CD4-positive, alpha-beta T cell treated with Interleukin-17A for 4 hours (primary cell): ENCODE data around the gene TTF1.

Source experiments
- DNase-seq: peaks from one replicate; pipeline ENCODE4 v3.0.0-alpha.2; 2020; ENCODE audit warnings: mixed read lengths

Gene TTF1, protein sequence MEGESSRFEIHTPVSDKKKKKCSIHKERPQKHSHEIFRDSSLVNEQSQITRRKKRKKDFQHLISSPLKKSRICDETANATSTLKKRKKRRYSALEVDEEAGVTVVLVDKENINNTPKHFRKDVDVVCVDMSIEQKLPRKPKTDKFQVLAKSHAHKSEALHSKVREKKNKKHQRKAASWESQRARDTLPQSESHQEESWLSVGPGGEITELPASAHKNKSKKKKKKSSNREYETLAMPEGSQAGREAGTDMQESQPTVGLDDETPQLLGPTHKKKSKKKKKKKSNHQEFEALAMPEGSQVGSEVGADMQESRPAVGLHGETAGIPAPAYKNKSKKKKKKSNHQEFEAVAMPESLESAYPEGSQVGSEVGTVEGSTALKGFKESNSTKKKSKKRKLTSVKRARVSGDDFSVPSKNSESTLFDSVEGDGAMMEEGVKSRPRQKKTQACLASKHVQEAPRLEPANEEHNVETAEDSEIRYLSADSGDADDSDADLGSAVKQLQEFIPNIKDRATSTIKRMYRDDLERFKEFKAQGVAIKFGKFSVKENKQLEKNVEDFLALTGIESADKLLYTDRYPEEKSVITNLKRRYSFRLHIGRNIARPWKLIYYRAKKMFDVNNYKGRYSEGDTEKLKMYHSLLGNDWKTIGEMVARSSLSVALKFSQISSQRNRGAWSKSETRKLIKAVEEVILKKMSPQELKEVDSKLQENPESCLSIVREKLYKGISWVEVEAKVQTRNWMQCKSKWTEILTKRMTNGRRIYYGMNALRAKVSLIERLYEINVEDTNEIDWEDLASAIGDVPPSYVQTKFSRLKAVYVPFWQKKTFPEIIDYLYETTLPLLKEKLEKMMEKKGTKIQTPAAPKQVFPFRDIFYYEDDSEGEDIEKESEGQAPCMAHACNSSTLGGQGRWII

DNA sequence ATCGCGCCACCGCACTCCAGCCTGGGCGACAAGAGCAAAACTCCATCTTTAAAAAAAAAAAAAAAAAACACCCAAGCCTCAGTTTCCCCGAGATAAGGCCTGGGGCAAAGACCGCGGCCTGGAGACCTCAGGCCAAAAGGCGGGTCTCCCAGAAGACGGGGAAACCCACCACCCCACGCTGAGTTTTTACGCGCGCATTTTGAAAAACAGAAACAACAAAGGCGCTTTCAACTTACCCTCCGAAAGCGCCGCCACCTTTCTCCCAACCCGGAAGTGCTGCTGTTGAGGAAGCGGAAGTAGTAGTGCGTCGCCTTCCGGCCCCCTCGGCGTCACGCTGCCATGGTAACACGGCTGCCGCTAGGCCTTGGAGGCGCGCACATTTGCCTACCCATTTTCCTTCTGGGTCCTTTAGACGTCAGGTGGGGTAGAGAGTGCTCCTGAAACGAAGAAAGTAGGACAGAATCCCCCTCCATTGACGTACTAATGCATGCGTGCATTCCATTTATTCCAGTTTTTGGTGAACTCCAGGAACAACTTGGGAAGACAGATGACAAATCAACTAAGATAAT, at the start of gene TTF1:
Gene TTF1, minus strand, starts transcription at position 287 of the 569 bp plus-strand sequence. CDS start 4,019 bp downstream, outside the sequence.
- peak; percentile 96 for DNase-seq

DNA sequence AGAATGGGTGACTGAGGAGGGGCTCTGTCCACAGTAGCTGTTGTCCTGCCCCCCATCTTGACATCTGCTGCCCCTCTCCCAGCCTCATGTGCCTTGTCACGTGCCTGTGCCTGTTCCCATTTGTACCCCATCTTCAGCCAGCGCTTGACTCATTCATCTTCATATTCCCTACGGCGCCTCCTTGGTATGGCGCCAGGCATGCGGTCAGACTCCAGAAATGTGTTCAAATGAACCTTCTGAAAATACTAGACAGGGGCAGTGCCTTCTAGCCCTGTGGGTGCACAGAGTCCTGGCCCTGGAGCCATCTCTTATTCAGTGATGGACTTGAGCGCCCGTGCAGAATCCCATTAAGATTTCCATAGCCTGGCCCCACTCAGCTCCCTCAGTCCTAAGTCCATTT, 49.6 kb upstream of the TTF1 start:
- DNase-seq: no peak

DNA sequence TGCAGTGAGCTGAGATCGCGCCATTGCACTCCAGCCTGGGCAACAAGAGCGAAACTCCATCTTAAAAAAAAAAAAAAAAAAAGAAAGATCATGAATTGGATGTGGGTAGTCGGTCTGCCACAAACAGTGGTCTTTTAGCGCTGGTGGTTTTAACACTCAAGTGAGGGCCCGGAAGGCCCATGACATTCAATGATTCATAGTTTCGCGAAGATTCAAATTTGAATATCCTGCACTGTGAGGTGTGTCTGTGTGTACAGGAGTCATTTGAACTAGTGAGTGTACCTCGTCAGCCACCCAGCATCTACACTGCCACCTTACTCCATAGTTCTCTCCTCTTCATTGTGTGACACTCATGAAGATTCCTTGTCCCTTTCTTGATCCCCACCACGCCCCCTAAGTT, 44.6 kb upstream of the TTF1 start:
- DNase-seq: no peak

DNA sequence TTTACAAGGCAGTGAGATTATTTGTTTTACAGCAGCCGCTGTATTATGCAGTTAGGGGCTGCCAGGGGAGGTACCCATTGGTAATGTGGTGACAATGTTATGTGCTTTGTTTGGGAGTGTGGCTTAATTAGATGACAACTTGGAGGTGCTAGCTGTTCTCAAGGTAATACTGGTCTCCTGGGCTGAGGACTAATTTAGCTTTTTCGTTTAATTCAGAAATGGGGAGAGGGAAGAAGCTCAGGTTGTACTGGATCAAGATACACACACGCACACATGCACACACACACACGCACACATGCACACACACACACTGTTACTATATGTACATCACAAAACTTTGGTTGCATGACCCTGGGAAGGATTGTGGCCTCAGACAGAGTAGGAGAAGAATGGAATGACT, 41.3 kb upstream of the TTF1 start:
- DNase-seq: no peak

DNA sequence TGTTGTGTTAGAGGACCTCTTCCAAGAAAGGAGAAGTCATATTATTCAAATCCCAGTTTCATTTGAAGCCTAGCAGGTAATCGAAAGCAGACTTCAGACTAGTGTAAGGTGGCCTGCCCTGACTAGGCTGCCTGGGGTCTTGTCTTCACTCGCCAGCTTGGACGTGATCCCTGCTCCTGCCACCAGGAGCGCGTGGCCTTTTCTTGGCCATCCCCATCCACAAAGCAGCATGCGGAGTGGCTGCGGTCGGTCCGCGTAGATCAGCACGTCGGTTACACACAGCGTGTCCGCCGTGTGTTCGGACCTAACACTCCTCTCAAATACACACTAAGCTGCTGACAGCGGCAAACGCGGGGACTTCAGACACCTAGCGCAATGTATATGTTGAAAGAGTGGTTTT, 40.7 kb upstream of the TTF1 start:
- no peak for DNase-seq

DNA sequence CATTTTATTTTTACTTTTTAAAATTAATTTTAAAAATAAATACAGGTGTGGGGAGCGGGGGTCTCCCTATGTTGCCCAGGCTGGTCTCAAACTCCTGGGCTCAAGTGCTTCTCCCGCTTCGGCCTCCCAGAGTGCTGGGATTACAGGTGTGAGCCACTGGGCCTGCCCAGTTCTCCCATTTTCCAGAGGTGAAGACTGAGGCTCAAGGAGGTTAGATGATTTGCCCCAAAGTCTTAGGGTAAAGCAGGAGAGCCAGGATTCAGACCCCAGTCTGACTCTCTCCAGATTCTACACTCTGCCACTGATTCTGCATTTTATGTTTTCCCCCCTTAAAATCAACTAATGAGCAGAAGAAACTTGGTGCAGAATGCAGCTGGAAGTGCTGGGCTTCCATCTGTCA, 40.2 kb upstream of the TTF1 start:
- DNase-seq: no peak

DNA sequence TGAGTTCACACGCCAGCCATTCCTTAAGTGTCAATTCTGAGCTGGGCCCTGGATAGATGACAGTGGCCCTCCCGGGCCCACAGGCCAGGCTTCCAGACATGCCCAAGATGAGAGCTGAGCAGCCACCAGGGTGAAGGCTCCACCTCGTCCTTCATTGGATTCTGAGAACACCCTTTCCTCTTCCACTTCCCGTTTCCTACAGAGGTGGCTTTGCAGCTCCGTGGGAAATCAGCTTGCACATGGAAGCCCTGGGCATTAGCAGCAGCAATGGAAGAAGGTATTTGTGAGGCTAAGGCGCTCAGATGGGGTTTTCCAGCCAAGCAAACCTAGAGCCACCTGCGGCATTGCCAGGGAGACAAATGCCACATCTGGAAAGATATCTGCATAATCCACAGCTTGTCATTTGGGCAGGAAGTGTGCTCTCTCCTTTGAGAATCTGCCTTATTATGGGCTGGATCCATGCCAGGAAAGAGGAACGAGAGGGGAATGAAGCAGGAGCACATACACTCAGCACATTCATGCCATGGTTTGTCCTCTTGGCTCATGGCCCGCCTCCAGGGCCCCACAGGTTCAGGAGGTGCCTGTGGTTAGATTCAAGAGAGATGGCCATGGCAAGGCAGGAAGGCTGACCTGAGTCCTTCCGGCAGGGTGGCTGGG, 37.4 kb upstream of the TTF1 start:
- DNase-seq: no peak

DNA sequence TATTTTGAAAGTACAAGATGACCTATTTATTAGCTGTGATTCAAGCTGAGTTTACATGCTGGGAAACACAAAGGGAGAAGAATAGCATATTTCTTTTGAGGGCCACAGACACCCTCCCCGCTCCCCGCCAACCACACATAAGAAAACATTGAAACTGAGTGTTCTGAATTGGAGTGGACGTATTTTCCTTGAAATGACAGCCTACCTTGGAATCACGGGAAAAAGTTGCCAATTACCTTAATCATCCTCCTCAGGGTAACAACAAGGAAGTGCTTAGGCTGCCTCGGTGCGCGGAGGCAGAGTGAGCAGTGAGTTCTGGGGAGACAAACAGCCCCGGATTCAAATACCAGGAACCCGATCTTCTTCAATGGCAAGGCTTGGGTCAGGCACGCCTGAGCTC, 34.8 kb upstream of the TTF1 start:
- DNase-seq: no peak

DNA sequence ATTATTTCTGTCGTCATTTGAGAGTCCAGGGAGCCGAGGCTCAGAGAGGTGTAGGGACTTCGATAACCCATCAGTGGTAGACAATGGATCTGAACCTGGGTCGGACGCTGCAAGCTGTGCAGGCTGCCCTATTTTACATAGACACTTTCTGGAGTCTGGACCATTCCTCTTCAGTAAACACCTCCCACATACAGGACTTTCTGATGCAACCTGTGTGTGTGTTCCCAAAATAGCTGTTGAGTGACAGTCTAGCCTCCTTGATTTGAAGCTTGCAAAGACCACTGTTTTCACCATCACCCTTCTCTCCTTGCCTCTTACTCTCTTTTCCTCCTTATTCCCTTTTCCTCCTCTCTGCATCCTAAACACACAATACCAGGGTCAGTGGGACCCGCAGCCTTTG, 34.1 kb upstream of the TTF1 start:
- no peak for DNase-seq

DNA sequence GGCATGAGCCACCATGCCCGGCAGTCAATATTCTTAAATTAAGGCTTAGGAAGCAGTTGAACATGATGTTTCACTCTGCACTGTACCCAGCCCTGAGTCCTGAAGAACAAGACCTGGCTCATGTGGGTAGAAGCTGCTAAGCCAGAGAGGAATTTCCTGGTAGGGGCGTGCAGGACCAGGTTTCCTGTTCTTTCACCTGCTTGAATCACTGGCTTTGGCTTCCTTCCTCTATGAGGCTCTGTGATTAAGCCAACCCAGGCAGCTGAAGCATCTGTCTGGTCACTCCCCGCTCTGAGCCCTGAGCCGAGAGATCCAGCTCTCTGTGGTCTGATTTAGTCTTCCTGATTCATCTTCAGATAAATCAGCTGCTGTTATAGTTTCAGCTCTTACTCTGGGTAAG, 32.5 kb upstream of the TTF1 start:
- no peak for DNase-seq

DNA sequence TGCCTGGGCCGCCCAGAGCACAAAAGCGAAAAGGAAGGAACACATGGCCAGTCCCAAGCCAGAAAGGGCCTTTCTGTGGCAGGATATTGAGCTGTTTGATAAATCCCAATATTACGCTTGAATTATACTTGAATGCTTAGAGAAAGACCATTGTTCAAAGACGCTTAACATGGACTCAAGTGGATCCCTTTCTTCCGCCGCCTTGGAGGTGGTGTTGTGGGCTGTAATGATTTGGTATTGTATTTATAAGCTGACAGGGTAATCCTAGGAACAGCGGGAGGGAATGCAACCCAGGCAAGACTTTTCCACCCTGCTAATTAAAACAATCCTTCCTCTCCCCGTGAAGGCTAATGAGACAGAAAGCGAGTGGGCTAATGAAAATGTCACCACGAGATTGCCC, 28.2 kb upstream of the TTF1 start:
- no peak for DNase-seq

DNA sequence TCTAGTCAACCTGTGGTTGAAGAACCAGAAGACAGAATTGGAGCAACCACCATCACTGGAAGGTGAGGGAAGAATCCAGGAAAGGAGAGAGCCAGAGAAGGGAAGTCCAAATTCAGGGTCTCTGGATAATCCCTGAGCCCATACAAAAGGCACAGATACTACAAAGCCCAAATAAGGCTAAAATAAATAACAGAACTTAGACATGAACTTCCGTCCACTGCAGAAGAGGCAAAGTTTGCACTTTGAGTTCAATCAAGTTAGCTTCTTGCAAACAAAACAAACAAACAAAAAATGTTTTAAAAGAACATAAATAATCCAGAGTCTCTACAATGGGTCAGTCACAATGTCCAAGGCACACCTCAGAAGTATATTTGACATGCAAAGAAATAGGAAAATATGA, 24.4 kb upstream of the TTF1 start:
- DNase-seq: no peak

DNA sequence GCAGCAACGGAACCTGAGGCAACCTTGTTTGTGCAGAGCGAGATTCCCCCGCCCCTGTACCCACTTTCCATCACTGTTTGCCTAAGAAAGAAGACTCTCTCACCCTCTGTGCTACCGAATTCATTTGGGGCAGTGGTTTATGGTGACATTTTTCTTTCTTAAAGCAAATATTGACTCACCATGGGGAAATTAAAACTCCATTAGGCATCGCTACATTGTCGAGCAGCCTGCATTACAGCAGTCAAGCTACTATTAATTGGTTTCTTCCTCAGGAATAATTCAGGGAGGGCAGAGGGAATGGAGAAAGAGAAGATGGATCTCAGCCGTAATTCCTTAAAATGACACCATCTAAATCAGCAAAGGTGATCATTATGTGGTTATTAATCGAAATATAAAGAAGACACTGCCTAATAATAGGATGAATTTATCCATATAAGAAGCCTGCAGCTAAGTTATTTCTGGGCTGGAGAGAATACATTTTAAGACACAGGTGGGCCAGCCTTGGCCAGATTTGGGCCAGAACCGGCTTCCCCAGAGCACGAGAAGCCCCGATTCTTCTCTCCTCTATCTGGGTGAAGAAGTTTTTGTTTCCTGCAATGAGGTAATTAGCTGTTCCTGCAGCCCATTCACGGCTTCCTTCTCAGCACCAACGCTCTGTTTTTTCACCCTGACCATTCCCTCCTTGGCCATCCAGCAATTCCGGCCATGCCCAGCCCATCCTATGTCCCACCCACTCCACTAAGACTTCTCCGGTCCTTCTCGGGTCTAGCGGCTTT, 20.2 kb upstream of the TTF1 start:
- no peak for DNase-seq

DNA sequence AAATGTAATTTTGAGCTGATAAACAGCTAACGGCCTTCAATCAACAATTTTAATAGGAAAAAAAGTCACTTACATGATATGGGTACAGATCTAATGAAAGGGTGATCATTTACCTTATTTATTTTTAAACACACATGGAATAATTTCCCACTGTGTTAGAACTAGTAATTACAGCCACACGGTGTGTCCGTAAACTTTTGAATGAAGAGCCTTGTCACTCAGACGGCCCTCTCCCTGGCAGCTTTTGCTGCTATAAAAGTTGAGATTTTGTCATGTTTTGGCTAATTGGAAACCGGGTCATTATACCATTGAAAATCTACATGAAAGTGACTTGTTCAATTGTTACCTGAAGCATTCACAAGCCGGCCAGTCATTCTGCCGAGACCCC, 19.0 kb upstream of the TTF1 start:
- DNase-seq: no peak

DNA sequence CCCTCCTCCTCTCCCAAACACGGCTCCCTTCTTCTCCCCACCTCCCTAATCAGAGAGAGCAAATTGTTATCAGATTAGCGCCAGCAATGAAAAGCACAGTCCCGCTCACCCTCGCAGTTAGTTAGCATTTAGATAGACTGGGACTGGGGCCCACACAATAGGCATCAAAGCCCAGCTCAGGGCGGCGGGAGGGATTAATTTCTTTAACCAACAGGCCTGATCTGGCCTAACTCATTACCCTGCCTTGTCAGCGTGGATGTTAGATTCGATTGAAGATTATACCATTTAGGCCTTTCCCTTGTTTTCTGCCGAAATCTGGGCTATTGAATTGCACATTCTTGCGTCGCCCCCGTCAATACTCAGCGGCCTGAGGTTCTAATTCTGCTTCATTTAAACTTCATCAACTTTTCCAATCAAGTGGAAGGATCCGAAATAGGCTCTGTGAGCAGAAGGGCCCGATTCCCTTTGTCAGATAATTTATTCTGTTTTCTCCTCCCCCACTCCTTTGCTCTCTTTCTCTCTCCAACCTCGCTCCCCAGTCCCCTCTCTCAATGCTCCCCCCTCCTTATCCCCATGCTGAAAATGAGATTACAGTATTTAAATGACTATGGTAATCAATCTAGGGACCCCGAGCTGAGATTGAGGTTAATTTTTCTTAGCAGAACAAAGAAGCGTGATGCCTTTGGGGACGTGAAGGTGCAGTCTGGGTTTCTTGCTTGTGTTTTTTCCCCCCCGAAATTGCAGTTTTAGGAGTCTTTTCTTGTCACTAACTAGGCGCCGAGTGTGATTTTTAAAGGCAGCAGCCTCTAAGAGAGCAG, 18.4 kb upstream of the TTF1 start:
- no peak for DNase-seq

DNA sequence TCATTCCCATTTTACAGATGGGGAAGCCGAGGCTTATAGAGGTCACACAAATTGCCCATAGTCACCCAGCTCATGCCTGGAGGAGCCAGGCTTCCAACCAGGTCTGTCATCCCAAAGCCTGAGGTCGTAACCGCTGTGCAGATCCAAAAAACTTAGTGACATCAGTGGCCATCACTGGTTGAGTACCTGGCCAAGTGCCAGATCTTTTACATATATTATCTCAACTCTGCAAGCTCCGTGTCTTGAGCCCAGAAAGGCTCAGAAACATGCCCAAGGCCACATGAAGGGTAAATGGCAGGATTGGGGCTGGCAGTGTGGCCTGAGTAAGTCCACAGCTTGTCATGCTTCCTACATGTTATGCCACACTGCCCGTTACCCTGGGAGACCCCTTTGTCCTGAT, 16.9 kb upstream of the TTF1 start:
- no peak for DNase-seq

DNA sequence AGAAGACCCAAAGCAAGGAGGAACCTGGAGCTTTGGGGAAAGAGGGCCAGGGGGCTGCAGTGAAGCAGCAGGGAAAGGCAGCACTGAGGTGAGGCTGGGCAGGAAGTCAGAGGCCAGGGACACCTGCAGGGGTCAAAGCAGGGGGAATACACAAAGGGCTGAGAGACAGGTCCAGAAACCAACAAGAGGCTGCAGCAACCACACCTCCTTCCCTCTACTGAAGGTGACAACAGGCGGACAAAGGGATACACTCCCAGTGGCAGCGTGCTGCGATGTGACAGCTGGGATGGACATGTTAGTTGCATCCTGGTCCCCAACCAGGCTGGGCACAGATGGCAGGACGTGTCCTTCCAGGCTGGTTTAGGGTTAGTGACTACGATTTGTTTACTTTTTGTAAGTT, 15.9 kb upstream of the TTF1 start:
- DNase-seq: no peak

DNA sequence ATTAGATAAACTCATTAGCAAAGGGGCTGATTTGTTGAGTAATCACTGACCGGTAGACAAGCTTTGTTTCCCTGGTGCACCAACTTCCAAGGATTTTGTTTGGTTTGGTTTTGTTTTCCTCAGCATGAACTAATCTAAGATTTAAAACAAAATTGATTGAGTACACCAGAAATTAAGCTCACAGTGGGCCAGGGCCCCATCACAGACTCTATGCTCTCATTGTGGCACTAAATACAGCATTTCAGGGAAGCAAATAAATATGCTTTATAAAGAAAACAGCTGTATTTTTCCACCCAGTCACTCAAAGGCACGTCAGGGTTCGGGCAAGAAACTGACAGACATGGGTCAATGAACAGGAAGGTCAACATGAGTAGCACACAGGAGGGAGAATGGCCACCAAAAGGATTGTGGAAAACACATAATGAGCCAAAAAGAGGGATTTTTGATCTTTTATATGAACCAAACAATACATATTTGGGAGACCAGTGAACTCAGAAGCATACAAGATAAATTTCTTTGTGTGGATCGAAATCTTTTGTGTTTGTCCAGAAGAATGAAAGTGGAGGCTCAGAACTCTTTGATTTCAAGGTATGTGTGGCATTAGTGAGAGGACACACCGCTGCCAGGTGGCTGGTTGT, 12.2 kb upstream of the TTF1 start:
- no peak for DNase-seq

DNA sequence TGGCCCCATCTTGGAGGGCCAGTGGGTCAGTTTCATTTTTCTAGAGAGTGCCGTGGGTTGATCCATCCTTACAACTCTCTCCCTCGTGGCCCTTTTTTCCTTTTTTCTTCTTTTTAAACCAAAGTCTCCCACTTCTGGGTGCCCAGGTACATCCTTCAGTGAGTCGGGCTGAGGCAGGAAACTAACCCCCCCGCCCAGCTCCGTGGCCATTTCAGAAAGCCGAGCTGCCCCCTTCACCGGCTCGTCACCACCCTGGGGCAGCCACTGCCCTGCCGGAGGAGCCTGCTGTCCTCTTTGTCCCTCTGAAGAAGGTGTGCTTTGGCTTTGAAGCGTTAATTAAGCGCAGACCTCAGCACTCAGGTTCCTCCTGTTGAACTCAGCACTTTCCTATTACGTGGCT, 8.5 kb upstream of the TTF1 start:
- DNase-seq: no peak

DNA sequence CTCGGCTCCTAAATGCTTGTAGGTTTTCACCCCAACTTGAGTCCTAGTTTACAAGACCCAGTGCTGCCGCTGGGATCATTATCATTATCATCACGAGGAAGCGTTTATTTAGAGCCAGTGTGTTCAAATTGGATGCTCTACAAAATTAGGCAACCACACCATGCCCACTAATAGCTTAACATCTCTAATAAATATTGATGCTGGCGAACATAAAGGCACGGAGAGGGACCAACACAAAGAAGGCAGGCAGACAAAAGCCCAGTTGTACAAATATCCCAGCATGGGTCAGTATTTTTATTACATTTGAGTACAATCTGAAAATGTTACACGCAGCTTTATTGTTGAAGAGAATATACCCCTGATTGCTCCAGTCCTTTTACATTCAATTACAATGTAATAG, 8.1 kb upstream of the TTF1 start:
- DNase-seq: no peak

DNA sequence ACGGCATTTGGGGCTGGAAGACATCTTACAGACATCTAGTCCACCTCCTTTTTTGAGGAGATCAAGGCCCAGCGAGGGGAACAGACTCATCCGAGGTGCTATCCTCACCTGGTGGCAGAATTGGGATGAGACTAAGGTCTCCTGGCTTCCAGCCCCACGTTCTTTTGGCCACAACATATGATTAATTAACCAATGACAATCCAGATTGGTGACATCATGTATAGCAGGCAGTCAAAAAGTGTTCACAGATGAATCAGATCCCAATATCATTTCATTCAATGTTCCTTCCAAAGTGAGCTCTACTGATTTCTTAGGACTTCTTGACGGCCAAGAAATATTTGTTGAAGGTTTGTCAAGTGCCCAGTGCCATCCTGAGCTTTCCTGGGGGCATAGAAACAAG, 7.3 kb upstream of the TTF1 start:
- DNase-seq: no peak
